AG10803 (cell line): ENCODE data around the gene RNF32.
"Not testable (repeated sequence)": the region's sequence is repeated elsewhere in the genome, so short reads cannot be mapped to it uniquely, and the experiment has no call there.

Experiments
- DNase-seq: peaks from one replicate; pipeline ENCODE4 v3.0.0; 2010; ENCODE audit warnings: low read depth
- H3K4me3 ChIP-seq: 2 replicates; pipeline ENCODE4 v1.5.1; 2011; ENCODE audit warnings: mild to moderate bottlenecking, low read length, control low read depth
- CTCF ChIP-seq: conservative IDR thresholded peaks from 2 replicates; pipeline ENCODE4 v1.5.1; 2011; ENCODE audit warnings: mild to moderate bottlenecking, low read length, control low read depth, inconsistent platforms

The RNF32 gene

GRCh38 chr7:156693627-156694026 lies 53.1 kb downstream of the RNF32 start:
- no peak overlapping the region for H3K4me3 ChIP-seq
- DNase-seq: no peak
- TF ChIP-seq CTCF: no peak

- H3K4me3 ChIP-seq, DNase-seq: not testable (repeated sequence)
Observed at GRCh38 chr7:156697283-156697682, 56.7 kb downstream of the RNF32 start.

- H3K4me3 ChIP-seq, DNase-seq: not testable (repeated sequence)
Observed at GRCh38 chr7:156698512-156698911, 57.9 kb downstream of the RNF32 start.

GRCh38 chr7:156701787-156702186 lies 61.2 kb downstream of the RNF32 start:
- H3K4me3 ChIP-seq, DNase-seq: not testable (repeated sequence)

- H3K4me3 ChIP-seq: no peak overlapping the region
- no peak for DNase-seq
- no peak for TF ChIP-seq CTCF
Observed at GRCh38 chr7:156702399-156702798, 61.8 kb downstream of the RNF32 start.

- DNase-seq: no peak
- H3K4me3 ChIP-seq: no peak overlapping the region
- TF ChIP-seq CTCF: no peak
Observed at GRCh38 chr7:156703209-156703608, 62.6 kb downstream of the RNF32 start.

GRCh38 chr7:156703773-156704482 lies 63.4 kb downstream of the RNF32 start:
- H3K4me3 ChIP-seq: no peak overlapping the region
- no peak for DNase-seq
- no peak for TF ChIP-seq CTCF

- TF ChIP-seq CTCF: no peak
- H3K4me3 ChIP-seq: no peak overlapping the region
- no peak for DNase-seq
Observed at GRCh38 chr7:156722043-156722826, 81.7 kb downstream of the RNF32 start.

- H3K4me3 ChIP-seq: no peak overlapping the region
- DNase-seq: no peak
- TF ChIP-seq CTCF: no peak
Observed at GRCh38 chr7:156725073-156725472, 84.5 kb downstream of the RNF32 start.
